HG03571 (cell line): Measurements from ENCODE around the gene CORO1C.
A peak's percentile ranks its signal among the peaks of the same experiment; 100 is the strongest.
"Not testable (repeated sequence)": the region's sequence is repeated elsewhere in the genome, so short reads cannot be mapped to it uniquely, and the experiment has no call there.

Experiments
- ATAC-seq: cut with Tn5 transposase; IDR thresholded peaks from one replicate; pipeline ENCODE4 v1.9.1; 2021; ENCODE audit not compliant: unreplicated experiment

Gene CORO1C

DNA sequence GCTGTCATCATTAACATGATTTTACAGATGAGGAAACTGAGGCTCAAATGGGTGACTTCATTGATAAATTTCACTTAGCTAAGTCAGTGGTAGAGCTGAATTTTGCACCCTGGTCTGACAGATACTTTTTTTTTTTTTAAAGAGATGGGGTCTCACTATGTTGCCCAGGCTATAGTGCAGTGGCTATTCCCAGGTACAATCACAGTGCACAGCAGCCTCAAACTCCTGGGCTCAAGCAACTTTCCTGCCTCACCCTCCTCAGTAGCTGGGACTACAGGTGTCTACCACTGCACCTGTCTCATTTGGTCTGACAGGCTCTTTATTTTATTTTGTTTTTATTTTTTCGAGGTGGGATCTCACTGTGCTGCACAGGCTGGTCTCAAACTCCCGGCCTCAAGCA is 24.2 kb upstream of the CORO1C start:
- ATAC-seq = no peak

GRCh38 chr12:108753976-108754375 is 22.7 kb upstream of the CORO1C start:
- ATAC-seq = no peak

DNA sequence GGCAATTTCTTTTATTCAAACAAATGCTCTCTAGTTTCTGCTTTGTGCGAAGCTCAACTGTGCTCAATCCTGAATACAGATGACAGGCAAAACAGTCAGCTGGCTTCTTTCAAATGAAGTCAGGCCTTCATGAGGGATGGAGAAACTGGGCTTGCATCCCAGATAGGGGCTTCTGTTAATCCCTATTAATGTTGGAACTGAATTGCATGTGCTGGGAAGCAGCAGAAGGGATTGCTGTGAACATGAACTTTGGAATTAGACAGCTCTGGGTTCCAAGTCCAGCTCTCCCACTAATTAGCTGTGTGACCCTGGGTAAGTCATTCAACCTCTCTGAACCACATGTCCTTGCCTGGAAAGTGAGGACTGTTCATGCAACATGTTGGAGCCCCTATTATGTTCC is 21.1 kb upstream of the CORO1C start:
- ATAC-seq = no peak

DNA sequence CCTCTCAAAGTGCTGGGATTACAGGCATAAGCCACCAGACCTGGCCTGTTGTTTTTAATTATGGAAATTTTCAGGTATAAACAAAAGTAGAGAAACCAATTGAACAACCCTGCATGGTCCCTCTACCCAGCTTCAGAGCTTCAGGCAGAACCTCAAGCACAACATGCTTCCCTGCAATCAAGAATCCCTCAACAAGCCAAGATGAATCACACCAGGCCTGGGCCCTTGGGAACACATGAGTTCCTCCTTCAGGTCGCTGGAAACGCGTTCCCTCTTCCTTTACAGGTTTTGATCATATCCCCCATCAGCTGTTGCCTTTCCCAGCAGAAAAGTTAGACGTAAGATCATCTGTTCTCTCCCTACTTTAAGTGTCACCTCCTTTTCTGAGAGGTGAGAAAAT is 20.5 kb upstream of the CORO1C start:
- no peak for ATAC-seq

DNA sequence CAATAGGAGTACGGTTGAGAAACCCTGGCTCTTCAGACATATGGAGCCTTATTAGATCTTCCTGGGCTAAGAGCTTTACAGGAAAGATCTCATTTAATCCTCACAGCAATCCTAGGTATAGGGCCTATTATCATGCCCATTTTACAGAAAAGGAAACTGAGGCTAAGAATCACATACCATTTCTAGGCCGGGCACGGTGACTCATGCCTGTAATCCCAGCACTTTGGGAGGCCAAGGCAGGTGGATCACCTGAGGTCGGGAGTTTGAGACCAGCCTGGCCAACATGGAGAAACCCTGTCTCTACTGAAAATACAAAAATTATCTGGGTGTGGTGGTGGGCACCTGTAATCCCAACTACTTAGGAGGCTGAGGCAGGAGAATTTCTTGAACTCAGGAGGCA is 19.7 kb upstream of the CORO1C start:
- not testable (repeated sequence) for ATAC-seq

GRCh38 chr12:108750526-108750925 is 19.2 kb upstream of the CORO1C start:
- ATAC-seq = no peak

- no peak for ATAC-seq
Observed at GRCh38 chr12:108747563-108747962, 16.2 kb upstream of the CORO1C start.

DNA sequence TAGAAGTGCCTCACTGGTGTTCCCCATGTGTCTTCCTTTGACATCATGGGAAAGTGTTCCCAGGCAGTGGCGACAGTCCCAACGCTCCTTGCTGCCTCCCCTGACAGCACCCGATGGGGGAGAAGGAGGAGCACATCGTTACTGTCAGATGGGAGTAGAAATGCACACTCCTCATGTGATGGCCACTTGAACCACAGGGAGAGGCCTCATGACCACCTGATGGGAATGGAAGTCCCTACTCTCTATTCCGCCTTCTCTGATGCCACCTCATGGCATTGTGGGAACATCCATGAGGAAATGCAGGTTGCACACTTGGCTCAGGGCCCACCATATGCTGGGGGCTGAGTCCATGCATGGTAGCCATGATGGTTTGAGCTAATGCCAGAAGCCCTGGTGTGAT is 14.3 kb upstream of the CORO1C start:
- no peak for ATAC-seq

DNA sequence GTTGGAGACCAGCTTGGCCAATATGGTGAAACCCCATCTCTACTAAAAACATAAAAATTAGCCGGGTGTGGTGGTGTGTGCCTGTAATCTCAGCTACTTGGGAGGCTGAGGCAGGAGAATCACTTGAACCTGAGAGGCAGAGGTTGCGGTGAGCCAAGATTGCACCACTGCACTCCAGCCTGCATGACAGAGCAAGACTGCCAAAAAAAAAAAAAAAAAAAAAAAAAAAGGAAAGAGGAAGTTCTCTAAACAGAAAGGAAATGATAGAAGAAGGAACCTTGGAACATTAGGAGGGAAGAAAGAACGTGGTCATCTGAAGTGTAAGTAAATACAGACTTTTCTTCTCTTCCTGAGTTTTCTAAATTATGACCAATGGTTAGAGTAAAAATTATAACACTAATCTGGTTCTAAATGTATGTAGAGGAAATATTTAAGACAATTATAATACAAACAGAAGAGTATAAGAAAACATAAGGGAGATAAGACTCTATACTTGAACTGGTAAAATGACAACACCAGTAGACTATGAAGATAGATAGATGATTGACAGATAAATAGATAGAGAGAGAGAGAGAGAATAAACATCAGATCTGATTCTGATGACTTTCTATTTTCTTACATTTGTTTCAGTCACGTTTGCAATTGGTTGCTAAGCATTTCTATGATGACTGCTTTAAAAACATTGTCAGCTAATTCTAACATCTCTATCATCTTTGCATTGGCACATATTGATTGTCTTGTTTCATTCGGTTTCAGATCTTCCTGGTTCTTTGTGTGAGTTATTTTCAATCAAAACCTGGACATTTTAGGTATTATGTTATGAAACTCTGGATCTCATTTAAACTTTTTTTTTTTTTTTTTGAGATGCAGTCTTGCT is 12.9 kb upstream of the CORO1C start:
- ATAC-seq = no peak

GRCh38 chr12:108738170-108738569 is 6.9 kb upstream of the CORO1C start:
- no peak for ATAC-seq

- no peak for ATAC-seq
Observed at GRCh38 chr12:108735855-108736254, 4.5 kb upstream of the CORO1C start.

GRCh38 chr12:108734200-108734906 is 3.0 kb upstream of the CORO1C start:
- ATAC-seq = no peak

- not testable (repeated sequence) for ATAC-seq
Observed at GRCh38 chr12:108733230-108733531, 1.9 kb upstream of the CORO1C start.

GRCh38 chr12:108732489-108733229 is 1.3 kb upstream of the CORO1C start:
- no peak for ATAC-seq

DNA sequence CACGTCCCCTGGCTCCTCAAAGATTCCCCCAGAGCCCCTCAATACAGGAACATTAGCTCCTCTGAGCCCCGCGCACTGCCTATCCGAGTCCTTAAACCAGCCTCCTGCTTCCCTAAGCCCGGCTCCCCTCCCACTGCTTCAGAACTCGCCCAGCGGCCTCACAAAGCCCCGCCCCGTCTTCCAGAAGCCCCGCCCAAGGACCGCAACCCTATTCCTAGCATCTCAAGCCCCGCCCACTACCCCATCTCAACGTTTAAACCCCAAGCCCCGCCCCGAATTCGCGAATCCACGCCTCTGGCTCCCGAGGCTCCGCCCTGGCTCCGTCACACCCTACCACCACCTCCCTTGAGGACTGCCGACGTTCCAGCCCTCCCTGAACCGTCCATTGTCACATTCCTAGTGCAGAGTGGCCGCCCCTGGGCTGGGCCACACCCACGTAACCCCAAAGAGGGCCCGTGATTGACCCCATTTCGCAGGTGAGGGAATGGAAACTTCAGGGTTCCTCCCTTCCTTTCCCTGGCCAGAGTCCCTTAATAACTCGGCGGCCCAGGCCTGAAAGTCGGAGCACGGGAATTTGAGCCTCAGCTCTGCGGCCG is 646 bp upstream of the CORO1C start:
- peak; percentile 52 for ATAC-seq

DNA sequence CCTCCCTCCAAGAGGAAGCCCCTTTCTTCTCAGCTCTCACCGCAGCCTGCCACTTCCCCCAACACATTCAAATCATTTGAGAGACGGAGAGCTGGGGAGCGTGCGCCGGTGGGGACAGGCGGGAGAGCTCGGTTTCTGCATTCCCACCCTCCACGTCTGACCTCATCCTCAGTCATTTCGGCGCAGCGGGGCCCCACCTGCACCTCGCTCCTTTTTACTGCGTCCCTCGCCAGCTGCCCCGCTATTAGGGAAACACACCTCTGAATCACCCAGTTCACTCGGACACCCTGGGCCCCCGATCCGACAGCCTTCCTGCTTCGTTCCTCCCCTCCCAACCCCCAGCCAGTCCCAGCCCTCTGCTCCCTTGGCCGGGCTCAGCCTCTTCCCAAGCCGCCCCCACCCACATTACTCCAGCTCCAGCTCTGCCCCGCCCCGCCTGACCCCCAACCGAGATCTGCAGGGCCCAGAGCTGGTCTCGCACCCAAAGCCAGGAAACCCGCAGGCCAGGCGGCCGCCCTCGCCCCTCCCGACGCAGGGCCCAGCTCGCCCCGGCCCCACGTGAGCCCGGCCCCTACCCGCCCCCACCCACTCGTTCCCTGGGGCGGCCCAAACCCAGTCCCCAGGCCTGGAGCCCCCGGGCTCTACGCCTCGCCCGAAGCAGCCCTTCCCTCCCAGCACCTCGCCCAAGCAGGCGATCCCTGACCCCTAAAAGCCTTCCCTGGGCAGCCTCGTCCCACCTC is 783 bp downstream of the CORO1C start:
- ATAC-seq = no peak

DNA sequence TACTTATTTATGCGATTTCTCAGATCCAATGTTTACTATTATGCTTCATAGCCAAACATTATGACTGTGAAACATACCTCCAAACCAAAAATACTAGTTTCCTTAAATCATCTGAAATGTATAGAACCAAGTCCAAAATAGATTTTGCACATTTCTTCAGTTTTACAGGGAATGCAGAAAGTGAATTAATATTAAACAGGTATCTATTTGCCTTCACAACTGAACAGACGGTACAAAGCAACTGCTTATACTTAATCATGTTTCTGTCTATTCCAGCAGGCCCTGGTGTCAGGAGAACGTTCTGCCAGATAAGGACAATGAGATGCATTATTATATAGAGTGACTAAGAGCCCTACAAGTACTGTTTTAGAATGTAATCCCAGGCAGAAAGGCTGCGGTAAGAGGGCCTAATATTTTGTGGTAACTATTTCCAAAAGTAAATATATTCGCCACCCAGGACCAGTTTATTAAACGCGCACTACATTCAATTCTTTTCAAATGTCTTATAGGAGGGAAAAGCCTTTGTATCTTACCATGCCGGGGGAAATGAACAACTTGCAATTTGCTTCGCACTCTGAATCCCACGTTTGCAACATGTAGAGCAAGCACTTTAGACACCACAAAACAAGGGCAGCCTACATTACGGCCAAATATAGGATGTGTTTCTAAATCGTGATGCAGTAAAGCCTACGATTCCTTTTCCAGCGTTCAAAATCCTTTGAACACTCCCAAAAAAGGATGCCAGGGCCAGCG is 1.5 kb downstream of the CORO1C start:
- no peak for ATAC-seq

DNA sequence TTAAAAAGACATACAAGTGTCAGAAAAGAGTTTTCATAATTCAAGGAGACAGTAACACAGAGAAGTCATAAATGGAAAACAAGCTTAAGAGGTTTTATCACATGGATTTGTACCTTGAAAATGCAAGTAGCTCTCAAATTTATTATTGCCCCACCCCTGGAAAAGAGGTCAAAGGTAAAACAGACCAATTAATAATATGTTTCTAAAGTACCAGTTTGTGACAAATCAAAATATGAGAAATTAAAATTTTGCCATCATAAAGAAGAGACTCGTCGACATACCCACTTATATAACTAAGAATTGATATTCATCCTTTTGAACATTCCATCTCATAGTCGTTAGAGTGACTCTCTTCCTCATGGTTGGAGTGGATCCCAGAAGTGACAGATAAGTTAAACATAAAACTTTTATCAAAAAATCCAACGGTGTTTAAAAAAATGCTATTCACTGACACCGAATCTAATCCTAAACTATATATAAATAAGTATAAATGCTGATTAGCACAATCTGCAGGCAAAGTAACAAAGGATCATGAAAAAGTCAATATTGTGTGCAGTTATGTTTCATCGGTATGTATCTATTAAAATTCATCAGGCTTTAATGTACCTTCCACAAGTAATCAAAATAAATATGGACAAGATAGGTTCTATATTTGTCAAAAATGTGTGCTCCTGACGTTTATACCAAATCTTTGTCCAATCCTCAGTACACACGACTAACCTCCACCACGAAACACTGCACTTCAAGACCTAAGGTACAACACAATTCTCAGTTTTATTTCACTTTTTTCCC is 2.3 kb downstream of the CORO1C start:
- no peak for ATAC-seq
